Stimulated activated CD4-positive, alpha-beta T cell treated with anti-CD3 and anti-CD28 coated beads, Interleukin-12 subunit alpha, Interleukin-12 subunit beta, amount 100 ng/mL, for 24 hours (primary cell): ENCODE measurements around the gene ADCY2.

Experiments
- DNase-seq, 2 experiments: peaks; one replicate each; pipeline ENCODE4 v3.0.0-alpha.2; 2020; ENCODE audit warnings: low read depth in 2 of 2

ADCY2 gene

GRCh38 chr5:7828269-7828668 is 432.3 kb downstream of the ADCY2 start:
- no peak for DNase-seq

DNA sequence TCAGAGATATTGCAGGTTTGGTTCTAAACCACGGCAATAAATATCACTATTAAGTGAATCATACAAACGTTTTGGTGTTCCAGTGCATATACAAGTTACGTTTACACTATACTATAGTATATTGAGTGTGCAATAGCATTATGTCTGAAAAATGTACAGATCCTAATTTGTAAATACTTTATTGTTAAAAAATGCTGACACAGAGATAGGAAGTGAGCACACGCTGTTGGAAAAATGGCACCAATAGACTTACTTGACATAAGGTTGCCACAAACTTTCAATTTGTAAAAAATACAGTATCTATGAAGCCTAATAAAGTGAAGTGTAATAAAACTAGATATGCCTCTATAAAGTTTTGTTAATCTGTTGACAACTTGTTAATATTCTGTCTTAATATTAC is 439.0 kb downstream of the ADCY2 start:
- no peak for DNase-seq

- DNase-seq, result no peak
Observed at GRCh38 chr5:7837403-7837802, 441.5 kb downstream of the ADCY2 start.

DNA sequence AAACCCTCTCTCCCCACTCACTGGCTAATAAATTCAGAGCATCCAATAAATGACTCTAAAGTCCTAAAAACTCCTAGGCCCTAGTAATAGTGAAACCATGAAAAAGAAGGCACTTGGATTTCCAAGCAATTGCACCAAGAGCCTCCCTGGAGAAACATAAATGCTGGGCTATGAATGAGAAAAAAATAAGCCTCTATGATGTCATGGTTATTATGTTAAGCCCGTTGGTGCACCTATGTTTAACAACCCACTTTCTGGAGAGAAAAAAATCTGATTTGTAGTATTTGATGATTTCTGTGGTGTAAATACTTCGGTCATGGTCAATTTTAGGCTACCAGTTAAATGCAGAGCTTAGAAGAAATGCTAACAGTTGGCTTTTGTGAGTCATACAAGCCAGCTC is 446.6 kb downstream of the ADCY2 start:
- no peak for DNase-seq

DNA sequence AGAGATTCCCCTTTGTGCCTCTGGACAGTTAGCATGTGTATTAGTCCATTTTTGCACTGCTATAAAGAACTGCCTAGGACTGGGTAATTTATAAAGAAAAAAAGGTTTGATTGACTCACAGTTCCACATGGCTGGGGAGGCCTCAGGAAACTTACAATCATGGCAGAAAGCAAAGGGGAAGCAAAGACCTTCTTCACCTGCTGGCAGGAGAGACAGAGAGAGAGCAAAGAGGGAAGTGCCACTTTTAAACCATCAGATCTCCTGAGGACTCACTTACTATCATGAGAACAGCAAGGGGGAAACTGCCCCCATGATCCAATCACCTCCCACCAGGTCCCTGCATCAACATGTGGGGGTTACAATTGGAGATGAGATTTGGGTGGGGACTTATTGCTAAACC is 449.0 kb downstream of the ADCY2 start:
- DNase-seq, result no peak

- DNase-seq, result no peak
Observed at GRCh38 chr5:7845557-7845956, 449.6 kb downstream of the ADCY2 start.

DNA sequence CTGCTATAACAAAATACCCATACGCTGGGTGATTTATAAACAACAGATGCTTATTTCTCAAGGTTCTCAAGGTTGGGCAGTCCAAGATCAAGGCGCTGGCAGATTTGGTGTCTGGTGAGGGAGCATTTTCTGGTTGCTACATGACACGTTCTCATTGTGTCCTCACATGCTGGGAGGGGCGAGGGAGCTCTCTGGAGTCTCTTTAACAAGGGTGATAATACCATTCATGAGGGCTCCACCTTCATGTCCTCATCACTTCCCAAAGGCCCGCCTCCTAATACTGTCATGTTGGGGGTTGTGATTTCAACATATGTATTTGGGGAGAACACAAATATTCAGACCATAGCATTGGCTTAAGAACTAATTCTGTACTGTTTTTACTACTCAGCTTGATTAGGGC is 450.4 kb downstream of the ADCY2 start:
- no peak for DNase-seq

GRCh38 chr5:7848296-7848695 is 452.4 kb downstream of the ADCY2 start:
- no peak for DNase-seq

DNA sequence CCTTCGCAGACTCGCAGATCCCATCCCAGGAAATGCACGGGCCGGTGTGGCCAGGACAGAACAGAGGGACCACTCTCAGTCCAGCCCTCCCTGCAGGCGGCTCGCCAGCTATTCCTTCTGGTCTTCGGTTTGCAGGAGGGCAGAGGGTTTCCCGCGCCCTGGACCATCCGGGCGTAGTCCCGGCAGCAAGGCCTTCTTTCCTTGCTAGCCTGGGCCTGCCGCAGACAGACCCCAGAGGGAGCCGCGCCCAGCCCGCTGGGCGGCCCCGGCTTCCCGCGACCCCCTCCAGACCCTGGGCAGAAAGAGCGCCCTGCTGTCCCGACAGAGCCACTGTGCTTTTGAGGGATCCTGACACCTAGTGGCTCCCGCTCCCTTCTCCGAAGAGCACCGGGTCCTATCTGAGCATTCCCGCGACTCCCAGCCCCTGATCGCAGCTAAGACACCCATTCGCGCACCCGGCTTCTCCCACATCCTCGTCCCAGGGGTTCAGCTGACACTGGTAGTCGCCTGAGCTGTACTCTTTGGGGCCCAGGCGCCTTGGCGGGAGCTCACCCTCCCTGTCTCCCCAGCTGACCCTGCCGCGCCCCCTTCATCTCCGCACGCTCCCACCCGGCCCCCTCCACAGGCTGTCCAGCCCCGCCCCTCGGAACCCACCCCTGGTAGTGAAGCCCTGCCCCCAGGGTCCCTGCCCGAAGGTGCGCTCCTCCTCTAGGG is 453.9 kb downstream of the ADCY2 start:
- DNase-seq, result no peak

DNA sequence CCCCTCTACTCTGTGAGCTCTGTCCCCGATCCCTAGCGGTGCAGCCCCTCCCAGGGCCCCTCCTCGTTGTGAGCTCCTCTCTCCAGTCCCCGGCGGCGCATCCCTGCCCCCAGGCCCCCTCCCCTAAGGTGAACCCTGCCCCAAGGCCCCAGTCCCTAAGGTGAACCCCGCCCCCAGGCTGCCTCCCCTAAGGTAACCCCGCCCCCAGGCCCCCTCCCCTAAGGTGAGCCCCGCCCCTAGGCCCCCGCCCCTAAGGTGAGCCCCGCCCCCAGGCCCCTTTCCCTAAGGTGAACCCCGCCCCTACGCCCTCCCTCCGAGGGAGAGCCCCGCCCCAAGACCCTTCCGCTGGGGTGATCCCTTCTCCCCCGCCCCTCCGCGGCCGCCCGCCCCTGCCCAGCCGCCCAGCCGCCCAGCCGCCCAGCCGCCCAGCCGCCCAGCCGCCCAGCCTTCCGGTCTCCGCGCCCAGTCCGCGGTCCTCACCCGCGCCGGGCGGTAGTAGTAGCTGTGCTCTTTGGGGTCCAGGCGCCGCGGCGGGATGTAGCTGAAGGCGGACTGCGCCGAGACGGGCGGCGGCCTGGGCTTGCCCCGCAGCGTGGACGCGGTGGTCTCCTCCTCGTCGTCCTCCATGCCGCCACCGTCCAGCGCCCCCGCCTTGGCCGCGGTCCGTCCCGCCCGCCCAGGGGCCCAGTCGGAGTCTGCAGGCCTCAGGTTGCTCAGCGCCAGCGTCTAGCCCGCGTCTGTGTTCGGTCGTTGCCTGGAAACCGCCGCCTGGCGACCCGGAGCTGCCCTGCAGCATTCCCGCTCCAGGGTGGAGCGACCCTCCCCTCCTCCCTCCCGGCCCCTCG is 454.7 kb downstream of the ADCY2 start, which contains the start of gene CFAP90:
CFAP90 (minus strand) TSS at position 739 of the 845 bp plus-strand sequence; CDS start at position 627, 112 bp downstream.
- DNase-seq, result peak in 1 of 2 experiments; percentile 8

GRCh38 chr5:7851240-7851592 is 455.3 kb downstream of the ADCY2 start:
- DNase-seq, result no peak

DNA sequence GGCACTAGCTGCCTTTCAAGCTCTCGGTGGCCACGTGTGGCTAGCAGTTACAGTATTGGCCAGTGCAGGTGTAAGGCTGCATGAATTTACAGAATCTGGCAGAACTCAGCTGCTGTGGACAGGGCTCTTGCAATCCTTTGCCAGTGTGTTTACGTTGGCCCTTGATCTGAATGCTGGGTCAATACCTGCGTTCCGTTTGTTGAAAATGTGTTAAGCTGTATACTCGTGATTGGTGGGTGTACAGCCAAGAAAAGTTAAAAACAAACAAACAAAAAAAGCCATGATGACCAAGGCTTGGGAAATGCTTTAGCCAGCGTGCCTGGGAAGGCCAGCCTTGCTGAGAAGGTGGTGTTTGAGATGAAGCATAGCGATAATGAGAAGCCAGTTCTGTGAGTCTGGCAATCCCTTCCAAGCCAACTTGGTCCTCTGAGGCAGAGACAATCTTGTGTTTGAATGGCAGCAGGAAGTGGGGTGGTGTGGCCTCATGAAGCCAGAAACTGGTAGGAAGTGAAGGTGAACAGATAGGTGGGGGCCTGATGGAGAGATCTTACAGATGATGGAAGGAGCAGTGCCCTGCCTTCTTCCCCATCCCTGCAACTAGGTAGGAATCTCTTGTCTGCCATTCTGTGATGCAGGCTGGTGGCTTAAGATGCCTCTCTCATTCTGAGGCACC is 455.8 kb downstream of the ADCY2 start:
- no peak for DNase-seq

- DNase-seq, result no peak
Observed at GRCh38 chr5:7852542-7852941, 456.6 kb downstream of the ADCY2 start.

DNA sequence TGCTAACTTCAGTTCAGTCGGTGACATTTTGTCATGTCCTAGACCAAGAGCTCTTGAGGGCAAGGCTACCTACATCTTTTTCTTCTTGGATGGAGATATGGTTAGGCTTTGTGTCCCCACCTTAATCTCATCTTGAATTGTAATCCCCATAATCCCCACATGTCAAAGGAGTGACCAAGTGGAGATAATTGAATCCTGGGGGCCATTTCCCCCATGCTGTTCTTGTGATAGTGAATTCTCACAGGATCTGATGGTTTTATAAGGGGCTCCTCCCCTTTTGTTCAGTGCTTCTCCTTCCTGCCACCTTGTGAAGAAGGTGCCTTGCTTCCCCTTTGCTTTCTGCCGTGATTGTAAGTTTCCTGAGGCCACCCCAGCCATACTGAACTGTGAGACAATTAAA is 457.1 kb downstream of the ADCY2 start:
- DNase-seq, result no peak

DNA sequence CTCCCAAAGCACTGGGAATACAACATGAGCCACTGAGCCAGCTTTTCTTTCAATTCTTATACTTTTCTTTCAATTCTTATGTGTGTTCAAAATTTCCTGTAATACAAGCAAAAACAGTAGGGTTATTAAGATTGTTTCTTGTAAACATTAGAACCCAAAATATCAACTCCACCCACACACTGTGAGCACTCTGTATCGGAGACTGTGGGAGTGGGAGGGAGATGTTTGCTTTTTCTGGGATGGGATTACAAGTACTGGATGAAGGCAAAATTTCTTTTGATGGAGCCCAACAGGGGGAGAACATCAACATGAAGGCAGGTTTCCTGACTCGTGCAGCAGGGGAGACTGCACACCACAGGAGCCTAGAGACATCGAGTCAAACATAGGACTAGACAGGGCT is 459.7 kb downstream of the ADCY2 start:
- DNase-seq, result no peak

DNA sequence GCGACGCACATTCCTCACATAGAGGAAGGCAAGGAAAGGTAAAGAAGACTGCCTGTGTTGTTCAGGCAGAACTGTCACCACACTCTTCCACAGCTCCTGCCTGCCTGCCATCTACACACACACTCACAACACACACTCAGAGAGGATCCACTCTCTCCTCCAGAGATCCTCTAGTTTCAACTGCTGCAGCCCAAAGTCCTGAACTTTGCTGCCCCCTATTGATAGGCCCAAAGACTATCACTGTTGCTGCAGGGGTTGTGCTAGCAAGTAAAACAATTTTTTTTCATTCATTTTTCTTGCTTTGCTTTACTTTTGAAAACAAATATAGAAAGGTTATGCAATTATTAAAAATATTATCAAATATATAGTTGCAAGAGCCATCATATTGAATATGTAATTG is 460.9 kb downstream of the ADCY2 start:
- DNase-seq, result no peak

DNA sequence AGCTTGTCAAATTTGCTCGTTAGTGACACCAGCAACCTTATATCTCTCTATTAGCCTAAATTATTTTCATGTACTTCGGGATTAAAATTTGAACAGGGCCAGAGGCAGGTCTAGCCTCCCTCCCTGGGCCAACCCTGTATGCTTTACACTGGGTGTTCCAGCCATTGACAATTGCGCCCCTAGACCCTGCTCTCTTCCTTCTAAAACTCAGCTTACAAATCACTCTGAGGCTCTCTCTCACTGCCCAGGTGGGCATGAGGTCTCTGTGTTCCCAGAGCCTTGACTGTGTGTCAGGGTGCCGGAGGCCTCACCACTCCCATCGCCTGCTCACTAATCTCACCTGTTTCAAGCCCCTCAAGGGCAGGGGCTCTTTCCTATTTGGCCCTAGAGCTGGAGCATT is 461.4 kb downstream of the ADCY2 start:
- DNase-seq, result no peak

DNA sequence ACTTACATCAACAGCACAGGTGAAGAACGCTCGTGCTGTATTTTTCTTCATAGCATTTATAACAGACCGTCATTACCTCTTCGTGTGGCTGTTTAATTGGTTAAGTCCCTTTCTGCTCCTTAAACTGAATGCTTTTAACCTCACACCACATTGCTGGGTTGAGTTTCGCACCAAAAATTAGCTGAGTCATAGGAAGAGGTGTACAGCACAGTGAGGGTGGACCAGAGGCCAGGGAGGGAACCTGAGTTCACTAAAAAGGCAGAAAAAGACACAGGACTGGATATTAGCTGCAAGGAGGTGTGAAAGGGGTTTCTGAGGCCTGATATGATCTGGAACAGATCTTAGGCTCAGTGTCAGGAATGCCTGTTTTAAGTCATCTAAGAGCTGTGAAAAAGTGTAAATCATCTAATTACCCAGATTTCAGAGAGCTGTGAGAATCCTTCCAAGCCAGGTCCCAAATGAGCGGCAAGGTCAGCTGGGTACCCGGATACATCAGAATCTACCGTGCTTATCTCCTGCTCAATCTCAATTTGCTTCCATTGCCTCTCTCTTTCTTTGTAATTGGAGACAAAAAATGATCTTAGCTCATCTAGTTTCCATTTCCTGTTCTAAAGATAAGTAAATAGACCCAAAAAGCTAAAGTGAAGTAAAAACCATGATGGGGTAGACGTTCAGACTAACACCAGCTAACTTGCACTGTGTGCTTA is 462.1 kb downstream of the ADCY2 start:
- DNase-seq, result no peak

GRCh38 chr5:7866196-7866595 is 470.3 kb downstream of the ADCY2 start:
- no peak for DNase-seq

GRCh38 chr5:7867260-7867659 is 471.3 kb downstream of the ADCY2 start:
- DNase-seq, result no peak

GRCh38 chr5:7868427-7868772 is 472.5 kb downstream of the ADCY2 start:
- no peak for DNase-seq
